HFFc6 (cell line): Measurements from ENCODE around the gene TMEM59. TPM values are rescaled to one million over a fixed set of nuclear protein-coding genes. Genes with fewer than 3 reads are reported as not detected.
A peak's percentile ranks its signal among the peaks of the same experiment; 100 is the strongest.

Experiments used
- DNase-seq: peaks from one replicate; pipeline ENCODE4 v3.0.0-alpha.2; 2018
- H3K27ac Mint-ChIP-seq: 2 replicates; pipeline ENCODE4 v1.8.0; 2020; ENCODE audit warnings: mild to moderate bottlenecking, mixed read lengths
- H3K27me3 Mint-ChIP-seq: 2 replicates; pipeline ENCODE4 v1.8.0; 2021; ENCODE audit warnings: mild to moderate bottlenecking, moderate library complexity, mixed read lengths; ENCODE audit not compliant: insufficient read depth
- H3K36me3 Mint-ChIP-seq: 2 replicates; pipeline ENCODE4 v1.8.0; 2021; ENCODE audit warnings: low read depth, mixed read lengths
- H3K4me1 Mint-ChIP-seq: 2 replicates; pipeline ENCODE4 v1.8.0; 2020; ENCODE audit warnings: low read depth, mixed read lengths
- H3K4me3 Mint-ChIP-seq: 2 replicates; pipeline ENCODE4 v1.8.0; 2020; ENCODE audit warnings: mild to moderate bottlenecking, moderate library complexity, mixed read lengths
- H3K9me3 Mint-ChIP-seq: 2 replicates; pipeline ENCODE4 v1.8.0; 2020; ENCODE audit warnings: mild to moderate bottlenecking, mixed read lengths
- total RNA-seq, 6 experiments: library from RNA; stranded (reverse); fragmentation: NEBNext Ultra II Directional; extraction: Animal tissue kit (Norgen Biotek cat#: 25700); gene quantifications; 2 replicates in 1 of 6; 3 replicates in 5 of 6; pipeline ENCODE4 v1.2.3, GENCODE V29; 2021
- TF ChIP-seq, protein P1 (sequence below): fragments of 200-600 bp; sonication (generic); IDR thresholded peaks from 2 replicates; pipeline ENCODE4 v1.5.0; 2021; ENCODE audit warnings: antibody characterized with exemption, mild to moderate bottlenecking

TMEM59 gene
- total RNA-seq, 6 experiments from 2014 or later: 282 to 460 (median 348) TPM

DNA sequence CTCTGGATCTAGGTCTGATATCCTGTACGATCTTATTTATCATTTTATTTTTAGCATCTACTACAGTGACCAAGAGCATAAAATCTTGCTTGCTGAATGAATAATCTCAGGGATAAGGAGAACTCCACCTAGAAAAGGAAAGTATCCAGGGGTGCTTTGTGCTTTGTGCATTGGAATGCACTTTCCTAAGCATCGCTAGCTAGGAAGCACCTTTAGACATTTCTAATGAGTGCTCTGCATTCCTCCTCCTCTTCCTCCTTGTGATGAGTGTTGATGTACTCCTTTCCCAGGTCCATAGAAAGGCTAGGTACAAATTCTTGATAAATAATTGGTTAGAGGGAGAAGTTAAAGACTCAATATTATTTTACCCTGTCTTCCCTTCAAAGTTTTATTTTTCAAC is 31.8 kb upstream of the TMEM59 start:
- no peaks in the 10 kb centered on the region; the same call in 1 of the 2 replicates for H3K27me3 Mint-ChIP-seq
- H3K4me3 Mint-ChIP-seq: no peak overlapping the region
- no peaks in the 10 kb centered on the region for H3K36me3 Mint-ChIP-seq
- H3K27ac Mint-ChIP-seq: no peak overlapping the region
- TF ChIP-seq, protein P1, sequence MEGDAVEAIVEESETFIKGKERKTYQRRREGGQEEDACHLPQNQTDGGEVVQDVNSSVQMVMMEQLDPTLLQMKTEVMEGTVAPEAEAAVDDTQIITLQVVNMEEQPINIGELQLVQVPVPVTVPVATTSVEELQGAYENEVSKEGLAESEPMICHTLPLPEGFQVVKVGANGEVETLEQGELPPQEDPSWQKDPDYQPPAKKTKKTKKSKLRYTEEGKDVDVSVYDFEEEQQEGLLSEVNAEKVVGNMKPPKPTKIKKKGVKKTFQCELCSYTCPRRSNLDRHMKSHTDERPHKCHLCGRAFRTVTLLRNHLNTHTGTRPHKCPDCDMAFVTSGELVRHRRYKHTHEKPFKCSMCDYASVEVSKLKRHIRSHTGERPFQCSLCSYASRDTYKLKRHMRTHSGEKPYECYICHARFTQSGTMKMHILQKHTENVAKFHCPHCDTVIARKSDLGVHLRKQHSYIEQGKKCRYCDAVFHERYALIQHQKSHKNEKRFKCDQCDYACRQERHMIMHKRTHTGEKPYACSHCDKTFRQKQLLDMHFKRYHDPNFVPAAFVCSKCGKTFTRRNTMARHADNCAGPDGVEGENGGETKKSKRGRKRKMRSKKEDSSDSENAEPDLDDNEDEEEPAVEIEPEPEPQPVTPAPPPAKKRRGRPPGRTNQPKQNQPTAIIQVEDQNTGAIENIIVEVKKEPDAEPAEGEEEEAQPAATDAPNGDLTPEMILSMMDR: no peak
- H3K4me1 Mint-ChIP-seq: peaks cover 6% of the 10 kb centered on the region
- H3K9me3 Mint-ChIP-seq: no peaks in the 10 kb centered on the region
- no peak for DNase-seq

DNA sequence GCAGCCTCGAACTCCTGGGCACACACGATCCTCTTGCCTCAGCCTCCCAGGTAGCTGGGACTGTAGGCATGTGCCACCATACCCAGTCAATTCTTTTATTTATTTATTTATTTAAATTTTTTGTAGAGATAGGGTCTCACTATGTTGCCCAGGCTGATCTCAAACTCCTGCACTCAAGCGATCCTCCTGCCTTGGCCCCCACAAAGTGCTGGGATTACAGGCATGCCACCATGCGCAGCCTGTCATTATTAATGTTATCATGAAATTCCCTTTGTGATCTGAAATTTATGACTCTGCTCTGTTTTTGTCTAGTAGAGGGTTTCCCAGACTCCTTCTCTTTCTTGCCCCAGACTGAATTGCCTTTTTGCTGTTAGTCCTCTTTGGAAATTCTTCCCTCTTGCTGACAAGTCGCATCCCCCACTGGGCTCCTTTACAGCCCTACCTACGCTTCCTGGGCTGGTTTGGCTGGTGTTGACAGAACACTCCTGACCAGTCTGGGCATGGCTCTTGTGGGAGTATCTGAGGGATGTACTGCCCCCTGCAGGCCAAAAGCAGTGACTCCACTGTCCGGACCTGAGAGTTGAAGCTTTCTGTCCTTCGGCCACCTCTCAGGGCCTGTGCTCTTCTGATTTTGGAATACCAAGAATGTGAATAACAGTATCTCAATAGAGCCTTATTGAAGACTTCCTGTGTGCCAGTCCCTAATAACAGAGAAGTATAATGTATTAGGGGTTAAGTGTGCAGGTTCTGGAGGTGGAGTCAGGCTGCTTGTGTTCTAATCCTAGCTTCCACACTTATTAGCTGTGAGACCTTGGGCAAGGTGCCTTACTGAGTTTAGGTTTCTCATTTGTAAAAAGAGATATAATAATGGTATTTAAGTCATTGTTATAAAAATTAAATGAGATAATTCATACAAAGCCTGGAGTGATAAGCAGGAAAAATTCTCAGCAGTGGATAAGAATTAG is 28.6 kb upstream of the TMEM59 start:
- Mint-ChIP-seq H3K27me3 (no peaks in the 10 kb centered on the region; the same call in 1 of the 2 replicates), H3K4me3 (no peak overlapping the region), H3K4me1 (peaks cover 6% of the 10 kb centered on the region), H3K27ac (no peak overlapping the region), H3K9me3 (no peaks in the 10 kb centered on the region), H3K36me3 (no peaks in the 10 kb centered on the region)
- peak; percentile 56 for DNase-seq
- TF ChIP-seq, protein P1: peak; percentile 95

DNA sequence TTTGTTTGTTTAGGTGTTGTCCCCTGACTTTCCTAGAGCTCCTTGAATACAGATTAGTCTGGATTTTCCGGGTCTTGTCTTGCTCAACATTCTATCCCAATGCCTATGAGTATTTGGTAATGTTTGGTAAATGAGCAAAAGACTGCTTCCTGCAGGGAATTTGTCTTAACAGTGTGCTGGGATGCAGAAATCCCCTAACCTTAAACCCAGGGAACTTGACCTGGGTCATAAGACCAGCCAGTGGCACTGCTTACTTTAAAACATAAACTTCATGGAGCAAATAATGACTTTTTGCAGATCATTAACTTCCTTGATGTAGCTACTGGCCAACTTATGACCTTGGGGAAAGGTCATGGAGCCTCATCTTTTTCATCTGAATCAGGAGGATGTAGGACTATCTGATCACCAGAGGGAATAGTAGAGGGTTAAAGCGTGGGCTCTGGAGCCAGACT is 27.6 kb upstream of the TMEM59 start:
- H3K4me3 Mint-ChIP-seq: no peak overlapping the region
- H3K27me3 Mint-ChIP-seq: no peaks in the 10 kb centered on the region; the same call in 1 of the 2 replicates

GRCh38 chr1:54077359-54077758 is 24.4 kb upstream of the TMEM59 start:
- Mint-ChIP-seq H3K4me3 (no peak overlapping the region), H3K9me3 (no peaks in the 10 kb centered on the region), H3K27me3 (no peaks in the 10 kb centered on the region), H3K27ac (no peak overlapping the region), H3K36me3 (no peaks in the 10 kb centered on the region), H3K4me1 (peaks cover 6% of the 10 kb centered on the region)
- no peak for DNase-seq
- TF ChIP-seq, protein P1: no peak

More for the DNA sequence above, 27.6 kb upstream of the TMEM59 start:
- peaks cover 6% of the 10 kb centered on the region for H3K4me1 Mint-ChIP-seq
- no peak overlapping the region for H3K27ac Mint-ChIP-seq
- TF ChIP-seq, protein P1: no peak
- no peak for DNase-seq
- H3K9me3 Mint-ChIP-seq: no peaks in the 10 kb centered on the region
- H3K36me3 Mint-ChIP-seq: no peaks in the 10 kb centered on the region

DNA sequence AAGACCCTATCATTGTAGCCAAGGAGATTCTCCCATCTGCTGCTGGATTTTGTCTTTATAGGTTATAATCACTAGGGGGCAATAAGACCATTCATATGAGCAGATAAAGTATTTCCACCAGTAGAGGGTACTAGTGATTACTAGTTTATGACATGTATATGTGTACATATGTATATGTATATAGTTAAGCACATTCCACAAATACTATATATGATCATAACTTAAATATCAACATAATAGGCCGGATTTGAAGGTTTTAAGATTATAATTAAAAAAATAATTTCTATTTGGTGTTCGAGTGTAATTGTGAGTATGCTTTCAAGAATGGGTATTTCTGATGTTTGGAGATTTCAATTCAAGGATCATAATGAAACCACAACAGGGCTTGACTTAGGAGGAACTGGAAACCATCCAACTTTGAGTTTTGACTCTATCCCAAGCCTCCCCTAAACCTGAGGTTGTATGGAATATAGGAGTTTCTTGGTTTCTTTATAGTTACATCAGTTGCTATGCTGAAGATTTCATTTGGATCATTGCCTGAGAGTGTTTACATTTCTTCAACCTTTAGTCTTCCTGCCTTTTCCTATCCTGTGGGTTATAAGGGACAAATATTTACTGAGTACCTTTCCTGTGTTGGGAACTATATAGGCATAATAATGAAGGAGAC is 17.3 kb upstream of the TMEM59 start:
- TF ChIP-seq, protein P1: peak; percentile 90
- DNase-seq: peak; percentile 54
- H3K9me3 Mint-ChIP-seq: no peaks in the 10 kb centered on the region
- H3K36me3 Mint-ChIP-seq: peaks cover 5% of the 10 kb centered on the region; the same call in 1 of the 2 replicates
- no peaks in the 10 kb centered on the region for H3K27me3 Mint-ChIP-seq
- H3K4me3 Mint-ChIP-seq: no peak overlapping the region
- H3K27ac Mint-ChIP-seq: no peak overlapping the region
- H3K4me1 Mint-ChIP-seq: peaks cover 6% of the 10 kb centered on the region; the same call in 1 of the 2 replicates
